HG03342 (cell line): Measurements from ENCODE around the gene EPS8L2.

Experiments
- ATAC-seq: cut with Tn5 transposase; IDR thresholded peaks from one replicate; pipeline ENCODE4 v1.9.1; 2021; ENCODE audit warnings: mild to moderate bottlenecking, moderate library complexity; ENCODE audit not compliant: unreplicated experiment

EPS8L2 gene

GRCh38 chr11:703506-703905 is 2.5 kb upstream of the EPS8L2 start:
- no peak for ATAC-seq

- ATAC-seq, result no peak
These were observed 1.8 kb upstream of the EPS8L2 start for GRCh38 chr11:704228-704674.

GRCh38 chr11:704781-705645 is 1.0 kb upstream of the EPS8L2 start:
- no peak for ATAC-seq

GRCh38 chr11:706439-706956 is 467 bp downstream of the EPS8L2 start:
- ATAC-seq, result no peak

- no peak for ATAC-seq
These were observed 1.2 kb downstream of the EPS8L2 start for GRCh38 chr11:706957-707816.

GRCh38 chr11:707817-708420 is 1.9 kb downstream of the EPS8L2 start:
- no peak for ATAC-seq

GRCh38 chr11:708511-708910 is 2.5 kb downstream of the EPS8L2 start:
- no peak for ATAC-seq

- no peak for ATAC-seq
These were observed 3.3 kb downstream of the EPS8L2 start for GRCh38 chr11:709109-709997.

- ATAC-seq, result no peak
These were observed 8.4 kb downstream of the EPS8L2 start for GRCh38 chr11:714436-714835.

GRCh38 chr11:719214-720016 is 13.4 kb downstream of the EPS8L2 start:
- ATAC-seq, result no peak

- ATAC-seq, result no peak
These were observed 14.1 kb downstream of the EPS8L2 start for GRCh38 chr11:720017-720641.

GRCh38 chr11:720642-721246 is 14.7 kb downstream of the EPS8L2 start:
- ATAC-seq, result no peak

- ATAC-seq, result no peak
These were observed 15.3 kb downstream of the EPS8L2 start for GRCh38 chr11:721247-721740.

GRCh38 chr11:721741-722345 is 15.8 kb downstream of the EPS8L2 start:
- ATAC-seq, result no peak

- ATAC-seq, result no peak
These were observed 16.3 kb downstream of the EPS8L2 start for GRCh38 chr11:722346-722811.

- ATAC-seq, result no peak
These were observed 17.3 kb downstream of the EPS8L2 start for GRCh38 chr11:723120-723883.
